ENCODE measurements around the gene CIAO2A.

DNA sequence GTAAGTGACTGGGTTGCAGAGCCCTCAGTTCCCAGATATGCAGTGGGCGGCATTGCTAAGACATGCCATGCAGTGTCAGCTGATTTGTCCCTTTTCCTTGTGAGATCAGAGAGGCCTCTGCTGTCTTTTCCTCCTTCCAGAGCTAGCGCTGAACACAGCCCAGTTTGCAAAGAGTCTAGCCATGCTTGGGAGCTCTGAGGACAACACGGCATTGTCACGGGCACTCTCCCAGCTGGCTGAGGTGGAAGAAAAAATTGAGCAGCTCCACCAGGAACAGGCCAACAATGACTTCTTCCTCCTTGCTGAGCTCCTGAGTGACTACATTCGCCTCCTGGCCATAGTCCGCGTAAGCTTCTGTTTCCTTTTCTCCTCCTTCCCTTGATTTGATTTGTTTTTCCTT lies 37.9 kb upstream of the CIAO2A start:
- TF ChIP-seq POLR2A (IDR thresholded peaks at IDR 0.05; ENCODE audit: low read length) (no peak), GATA1 (IDR thresholded peaks at IDR 0.05; ENCODE audit: low read depth, low read length) (no peak)

All from erythroblast (primary cell).